ENCODE results near the gene CILP.
"Not testable (repeated sequence)": the region's sequence is repeated elsewhere in the genome, so short reads cannot be mapped to it uniquely, and the experiment has no call there.

CILP gene

GRCh38 chr15:65197337-65197645 is 14.0 kb downstream of the CILP start:
- in situ Hi-C loops (cut with MboI; ENCODE audit: low sequenced_read_pairs), result no loop called here

- in situ Hi-C loops (cut with MboI; ENCODE audit: low sequenced_read_pairs), result no loop called here
Measured at GRCh38 chr15:65196637-65197336, 14.5 kb downstream of the CILP start.

- in situ Hi-C loops (cut with MboI; ENCODE audit: low sequenced_read_pairs), result no loop called here
Measured at GRCh38 chr15:65195548-65195923, 15.7 kb downstream of the CILP start.

GRCh38 chr15:65194826-65195547 is 16.3 kb downstream of the CILP start:
- in situ Hi-C loops (cut with MboI; ENCODE audit: low sequenced_read_pairs), result no loop called here

DNA sequence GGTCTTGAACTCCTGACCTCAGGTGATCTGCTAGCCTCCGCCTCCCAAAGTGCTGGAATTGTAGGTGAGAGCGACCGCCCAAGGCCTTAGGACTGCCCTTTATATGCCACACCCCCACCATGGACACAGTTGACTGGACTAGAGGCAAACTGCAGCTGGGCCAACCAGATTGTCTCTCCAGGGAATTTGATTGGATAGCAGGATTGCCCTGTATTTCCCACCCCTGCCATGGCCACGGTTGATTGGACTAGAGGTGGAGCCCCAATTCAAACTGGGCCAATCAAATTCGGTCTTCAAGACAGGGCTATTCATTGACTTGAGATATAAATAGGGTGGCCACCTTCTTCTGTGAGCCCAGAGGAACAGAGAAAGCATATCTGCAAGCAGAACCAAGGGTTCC is 19.3 kb downstream of the CILP start:
- in situ Hi-C loops (cut with MboI; ENCODE audit: low sequenced_read_pairs), result no loop called here

GRCh38 chr15:65189102-65189740 is 22.1 kb downstream of the CILP start:
- in situ Hi-C loops (cut with MboI; ENCODE audit: low sequenced_read_pairs), result no loop called here

DNA sequence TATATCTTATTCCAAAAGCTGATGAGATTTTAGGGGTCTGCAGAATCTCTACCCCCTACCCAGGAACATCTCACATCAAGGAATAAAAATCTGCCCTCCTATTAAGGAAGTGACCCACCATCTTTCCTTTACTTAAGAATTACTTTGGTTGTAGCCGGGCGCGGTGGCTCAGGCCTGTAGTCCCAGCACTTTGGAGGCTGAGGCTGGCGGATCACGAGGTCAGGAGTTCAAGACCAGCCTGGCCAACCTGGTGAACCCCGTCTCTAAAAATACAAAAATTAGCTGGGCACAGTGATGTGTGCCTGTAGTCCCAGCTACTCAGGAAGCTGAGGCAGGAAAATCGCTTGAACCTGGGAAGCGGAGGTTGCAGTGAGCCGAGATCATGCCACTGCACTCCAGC is 22.8 kb downstream of the CILP start:
- in situ Hi-C loops (cut with MboI; ENCODE audit: low sequenced_read_pairs), result not testable (repeated sequence)

GRCh38 chr15:65184868-65185717 is 26.2 kb downstream of the CILP start, which contains the start of gene CLPX:
CLPX (minus strand) TSS chr15:65185342; CDS start chr15:65185153, 189 bp downstream.
- in situ Hi-C loops (cut with MboI; ENCODE audit: low sequenced_read_pairs), result no loop called here

- in situ Hi-C loops (cut with MboI; ENCODE audit: low sequenced_read_pairs), result no loop called here
Measured at GRCh38 chr15:65184305-65184867, 26.9 kb downstream of the CILP start.

DNA sequence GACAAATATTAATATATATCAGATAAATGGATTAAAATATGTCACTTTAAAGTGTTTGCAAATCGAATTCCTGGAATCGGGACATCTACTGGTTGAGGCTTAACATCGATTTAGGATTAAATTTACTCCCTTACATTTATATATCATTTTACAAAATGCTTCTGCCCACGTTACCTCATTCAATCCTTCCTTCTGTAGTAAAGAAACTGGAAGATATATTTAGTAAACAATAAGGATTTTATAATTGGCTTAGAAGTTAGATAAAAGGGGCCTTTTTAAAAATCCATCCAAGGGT is 27.5 kb downstream of the CILP start:
- in situ Hi-C loops (cut with MboI; ENCODE audit: low sequenced_read_pairs), result no loop called here

DNA sequence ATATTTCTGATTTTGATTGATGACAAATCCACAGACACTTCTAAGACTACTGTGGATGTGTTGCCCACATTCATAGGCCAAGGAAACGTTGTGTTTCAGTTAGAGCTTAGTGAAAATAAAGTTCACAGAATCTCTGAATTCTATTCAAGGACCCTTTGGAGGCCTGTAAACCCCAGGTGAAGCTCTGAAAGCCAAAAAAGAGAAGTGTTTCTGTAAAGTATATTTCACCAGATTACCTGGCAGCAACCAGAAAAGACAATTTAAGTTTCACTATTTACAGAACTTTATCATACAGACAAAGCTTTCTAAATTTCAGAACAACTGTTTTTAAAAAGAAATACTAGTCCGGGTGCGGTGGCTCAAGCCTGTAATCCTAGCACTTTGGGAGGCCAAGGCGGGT is 28.7 kb downstream of the CILP start:
- in situ Hi-C loops (cut with MboI; ENCODE audit: low sequenced_read_pairs), result no loop called here

DNA sequence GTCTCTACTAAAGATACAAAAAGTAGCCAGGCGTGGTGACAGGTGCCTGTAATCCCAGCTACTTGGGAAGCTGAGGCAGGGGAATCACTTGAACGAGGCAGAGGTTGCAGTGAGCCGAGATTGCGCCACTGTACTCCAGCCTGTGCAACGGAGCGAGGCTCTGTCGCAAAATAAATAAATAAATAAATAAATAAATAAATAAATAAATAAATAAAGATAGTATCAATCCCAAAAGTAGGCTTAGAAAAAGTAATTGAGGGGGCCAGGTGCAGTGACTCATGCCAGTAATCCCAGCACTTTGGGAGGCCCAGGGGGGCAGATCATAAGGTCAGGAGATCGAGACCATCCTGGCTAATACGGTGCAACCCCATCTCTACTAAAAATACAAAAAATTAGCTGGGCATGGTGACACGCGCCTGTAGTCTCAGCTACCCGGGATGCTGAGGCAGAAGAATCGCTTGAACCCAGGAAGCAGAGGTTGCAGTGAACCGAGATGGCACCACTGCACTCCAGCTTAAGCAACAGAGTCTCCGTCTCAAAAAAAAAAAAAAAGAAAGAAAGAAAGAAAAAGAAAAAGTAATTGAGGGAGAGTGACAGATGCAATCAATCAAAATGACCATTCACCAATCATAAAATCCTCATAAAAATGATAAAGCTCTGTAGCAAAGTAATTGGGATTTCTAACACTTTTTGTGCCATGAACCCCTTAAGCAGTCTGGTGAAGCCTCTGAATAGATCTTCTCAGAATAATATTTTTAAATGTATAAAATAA is 29.5 kb downstream of the CILP start:
- in situ Hi-C loops (cut with MboI; ENCODE audit: low sequenced_read_pairs), result not testable (repeated sequence)

- in situ Hi-C loops (cut with MboI; ENCODE audit: low sequenced_read_pairs), result no loop called here
Measured at GRCh38 chr15:65180167-65180566, 31.1 kb downstream of the CILP start.

DNA sequence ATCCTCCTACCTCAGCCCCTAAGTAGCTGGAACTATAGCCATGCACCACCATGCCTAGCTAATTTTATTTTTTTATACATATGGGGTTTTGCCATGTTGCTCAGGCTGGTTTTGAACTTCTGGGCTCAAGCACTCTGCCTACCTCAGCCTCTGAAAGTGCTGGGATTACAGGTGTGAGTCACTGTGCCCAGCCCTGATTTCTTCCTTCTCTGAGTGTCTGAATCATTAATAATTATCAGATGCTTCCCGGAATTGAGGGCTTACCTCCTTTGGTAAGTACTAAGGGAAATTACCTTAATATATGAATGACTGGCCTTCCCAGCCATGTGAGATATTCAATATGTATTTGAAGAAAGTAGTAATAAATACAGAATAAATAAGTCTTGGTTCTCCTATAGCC is 33.4 kb downstream of the CILP start:
- in situ Hi-C loops (cut with MboI; ENCODE audit: low sequenced_read_pairs), result no loop called here

GRCh38 chr15:65176056-65176455 is 35.2 kb downstream of the CILP start:
- in situ Hi-C loops (cut with MboI; ENCODE audit: low sequenced_read_pairs), result no loop called here

DNA sequence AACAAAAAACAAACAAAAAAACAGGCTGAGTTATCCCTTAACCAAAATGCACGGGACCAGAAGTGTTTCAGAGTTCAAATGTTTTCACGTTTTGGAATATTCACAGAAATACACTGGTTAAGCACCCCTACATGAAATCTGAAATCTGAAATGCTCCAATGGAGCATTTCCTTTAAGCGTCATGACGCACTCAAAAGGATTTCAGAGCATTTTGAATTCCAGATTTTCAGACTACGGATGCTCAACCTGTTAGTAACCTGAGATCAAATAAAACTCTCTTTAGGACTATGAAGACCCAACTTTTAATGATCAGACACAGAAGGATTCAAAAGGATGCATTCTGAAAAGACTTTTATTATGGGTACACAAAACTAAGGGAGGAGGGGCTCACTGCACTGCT is 35.8 kb downstream of the CILP start:
- in situ Hi-C loops (cut with MboI; ENCODE audit: low sequenced_read_pairs), result no loop called here

GRCh38 chr15:65174509-65174908 is 36.8 kb downstream of the CILP start:
- in situ Hi-C loops (cut with MboI; ENCODE audit: low sequenced_read_pairs), result no loop called here

- in situ Hi-C loops (cut with MboI; ENCODE audit: low sequenced_read_pairs), result no loop called here
Measured at GRCh38 chr15:65172531-65172930, 38.7 kb downstream of the CILP start.

DNA sequence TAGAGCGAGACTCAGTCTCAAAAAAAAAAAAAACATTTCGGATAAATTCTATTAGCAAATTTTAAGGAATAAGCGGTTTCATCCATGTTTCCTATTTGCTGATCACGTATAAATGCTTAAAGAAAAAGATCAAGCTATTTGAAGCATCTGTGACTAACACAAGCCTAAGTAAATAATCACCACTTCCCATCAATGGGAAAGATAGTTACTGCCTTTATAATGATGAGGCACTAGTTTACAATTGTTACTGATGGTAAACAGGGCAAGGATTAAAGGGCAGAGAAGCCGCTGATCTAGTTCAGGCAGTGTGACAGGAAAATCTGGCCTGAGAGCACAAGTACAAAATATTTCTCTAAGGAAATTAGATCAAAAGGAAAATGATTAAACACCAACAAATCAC is 39.8 kb downstream of the CILP start:
- in situ Hi-C loops (cut with MboI; ENCODE audit: low sequenced_read_pairs), result no loop called here

DNA sequence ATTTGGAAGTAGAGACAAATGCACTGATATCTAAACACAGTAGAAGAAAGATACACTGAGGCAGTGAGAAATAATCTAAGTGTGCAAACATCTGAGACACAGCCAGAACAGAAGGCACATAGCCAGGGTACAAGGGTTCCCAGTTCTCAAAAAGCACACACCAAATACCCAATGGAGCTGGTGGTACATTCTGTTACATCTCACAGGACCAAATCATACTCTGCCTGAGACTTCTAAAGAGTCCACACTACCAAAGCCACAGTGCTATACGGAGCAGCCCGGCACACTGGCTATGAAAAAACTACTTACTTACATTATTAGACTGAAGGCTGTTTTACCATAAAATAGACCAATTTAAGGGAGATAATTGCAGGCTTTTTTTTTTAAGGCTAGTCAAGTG is 45.4 kb downstream of the CILP start:
- in situ Hi-C loops (cut with MboI; ENCODE audit: low sequenced_read_pairs), result no loop called here
